ENCODE results near the gene KBTBD8.

The KBTBD8 gene, protein sequence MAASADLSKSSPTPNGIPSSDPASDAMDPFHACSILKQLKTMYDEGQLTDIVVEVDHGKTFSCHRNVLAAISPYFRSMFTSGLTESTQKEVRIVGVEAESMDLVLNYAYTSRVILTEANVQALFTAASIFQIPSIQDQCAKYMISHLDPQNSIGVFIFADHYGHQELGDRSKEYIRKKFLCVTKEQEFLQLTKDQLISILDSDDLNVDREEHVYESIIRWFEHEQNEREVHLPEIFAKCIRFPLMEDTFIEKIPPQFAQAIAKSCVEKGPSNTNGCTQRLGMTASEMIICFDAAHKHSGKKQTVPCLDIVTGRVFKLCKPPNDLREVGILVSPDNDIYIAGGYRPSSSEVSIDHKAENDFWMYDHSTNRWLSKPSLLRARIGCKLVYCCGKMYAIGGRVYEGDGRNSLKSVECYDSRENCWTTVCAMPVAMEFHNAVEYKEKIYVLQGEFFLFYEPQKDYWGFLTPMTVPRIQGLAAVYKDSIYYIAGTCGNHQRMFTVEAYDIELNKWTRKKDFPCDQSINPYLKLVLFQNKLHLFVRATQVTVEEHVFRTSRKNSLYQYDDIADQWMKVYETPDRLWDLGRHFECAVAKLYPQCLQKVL

DNA sequence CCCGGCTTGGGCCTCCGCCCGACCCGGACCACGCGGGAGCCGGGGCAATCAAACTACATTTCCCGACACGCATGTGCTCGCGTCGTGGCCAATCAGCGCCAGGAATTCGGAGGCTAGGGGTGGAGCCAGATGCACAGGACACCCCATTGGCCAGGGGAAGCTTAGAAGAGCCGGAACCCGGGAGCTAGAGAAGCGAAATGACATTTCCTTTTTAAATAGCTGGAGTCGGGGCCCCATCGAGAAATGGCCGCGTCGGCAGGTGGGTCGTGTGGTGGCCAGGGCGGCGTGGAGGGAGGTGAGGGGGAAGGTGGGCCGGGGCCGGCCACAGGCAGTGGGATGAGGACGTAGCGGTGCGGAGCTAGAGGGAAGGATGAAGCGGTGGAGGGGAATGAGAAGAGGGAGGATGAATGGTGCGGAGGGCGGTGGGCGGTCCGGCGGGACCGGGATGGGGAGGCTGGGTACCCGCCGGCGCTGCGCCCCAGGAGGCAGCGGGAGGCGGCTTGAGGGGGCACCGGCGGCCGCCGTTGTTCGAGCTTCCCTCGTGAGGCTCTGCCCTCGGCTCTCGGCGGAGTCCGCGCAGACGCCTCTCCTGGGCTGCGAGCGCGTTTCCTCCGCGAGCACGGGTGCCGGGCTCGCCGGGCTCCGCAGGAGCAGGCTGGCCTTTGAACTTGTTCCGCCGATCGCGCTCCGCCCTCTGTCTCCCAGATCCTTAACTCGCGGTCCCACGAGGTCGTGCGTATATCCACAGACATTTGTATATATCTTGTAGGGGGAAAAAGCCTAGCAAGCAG lies at the start of gene KBTBD8:
Gene KBTBD8, plus strand, starts transcription at position 195 of the 791 bp plus-strand sequence. Its CDS starts 49 bp downstream, at position 244.
- DNase-seq (ENCODE audit: extremely low read depth in 1 of 2, low read depth in 1 of 2) = peak; percentile 24 to 89

DNA sequence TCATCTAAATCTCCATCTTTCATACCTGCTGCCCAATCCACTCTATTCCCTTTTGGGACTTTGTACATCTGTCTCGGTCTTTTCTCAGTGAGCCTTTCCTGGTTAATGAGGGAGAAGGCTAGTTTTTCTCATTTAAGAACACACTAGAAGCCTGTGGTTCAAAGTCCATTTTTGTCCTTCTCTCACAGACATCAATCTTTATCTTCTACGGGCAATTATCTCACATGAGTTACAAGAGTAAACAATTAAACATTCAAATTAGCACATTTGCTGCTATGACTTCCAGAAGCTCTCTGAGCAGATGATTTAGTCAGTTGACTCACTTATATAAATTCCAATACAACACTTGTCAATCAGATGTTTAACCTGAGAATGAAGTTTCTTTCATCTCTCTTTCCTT lies 49.3 kb upstream of the KBTBD8 start:
- DNase-seq (ENCODE audit: extremely low read depth in 1 of 2, low read depth in 1 of 2) = no peak

DNA sequence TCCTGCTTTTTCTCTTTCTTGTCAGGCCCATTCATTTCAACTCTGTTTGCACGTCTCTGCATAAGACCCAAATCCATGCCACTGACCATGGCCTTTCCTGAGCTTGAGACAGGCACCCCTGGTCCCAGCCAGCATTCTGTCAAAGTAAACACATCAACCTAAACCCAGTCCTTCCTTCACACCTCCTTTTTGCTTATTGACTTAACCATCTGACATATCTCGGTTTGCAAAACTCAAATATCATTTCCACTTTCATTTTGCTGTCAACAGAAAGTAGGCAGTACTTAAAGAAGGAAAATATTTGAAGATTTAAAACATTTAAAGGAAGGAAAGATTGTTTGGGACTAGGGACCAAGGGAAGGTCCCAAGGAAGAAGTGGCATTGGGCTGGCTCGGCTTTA lies 48.2 kb upstream of the KBTBD8 start:
- no peak for DNase-seq (ENCODE audit: extremely low read depth in 1 of 2, low read depth in 1 of 2)

DNA sequence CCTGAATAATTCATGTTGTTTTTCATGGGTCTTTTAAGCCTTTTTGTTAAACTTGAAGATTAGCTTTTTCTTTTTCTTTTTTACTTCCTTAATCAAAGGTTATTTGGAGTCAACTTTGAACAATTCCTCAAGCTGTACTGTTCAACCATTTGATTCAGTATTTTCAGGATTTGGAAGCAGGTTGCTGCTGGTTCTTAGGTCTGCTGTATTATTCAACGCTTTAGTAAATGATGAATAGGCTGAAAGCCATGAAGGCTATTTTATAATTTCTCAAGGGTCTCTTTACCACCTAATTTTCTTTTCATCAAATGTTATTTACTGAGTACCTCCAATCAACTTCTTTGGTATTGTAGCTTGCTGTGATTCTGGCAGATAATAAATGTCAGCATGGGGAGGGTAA lies 45.8 kb upstream of the KBTBD8 start:
- DNase-seq (ENCODE audit: extremely low read depth in 1 of 2, low read depth in 1 of 2) = no peak

DNA sequence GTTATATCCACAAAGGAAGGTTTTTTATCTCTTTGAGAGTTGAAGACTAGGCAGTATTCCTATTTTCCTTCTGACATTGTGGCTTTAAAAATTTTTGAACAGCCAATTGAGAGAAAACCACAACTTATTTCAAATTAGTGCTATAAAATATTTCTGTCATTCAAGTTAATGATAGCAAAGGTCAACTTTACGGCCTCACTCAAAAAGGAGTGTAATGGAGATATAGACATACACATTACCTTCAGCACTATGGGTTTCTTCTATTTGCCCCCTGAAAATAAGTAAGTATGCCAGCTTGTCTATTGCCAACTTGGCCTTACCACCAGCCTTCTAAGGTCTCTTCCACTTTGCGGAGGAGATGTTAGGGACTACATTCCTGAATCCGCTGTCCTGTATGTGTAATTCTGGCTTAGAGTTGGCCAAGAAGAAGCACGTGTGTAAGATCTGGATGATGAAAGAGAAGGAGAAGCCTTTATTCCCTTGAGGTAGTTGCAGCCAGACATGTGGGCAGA lies 44.1 kb upstream of the KBTBD8 start:
- no peak for DNase-seq (ENCODE audit: extremely low read depth in 1 of 2, low read depth in 1 of 2)

DNA sequence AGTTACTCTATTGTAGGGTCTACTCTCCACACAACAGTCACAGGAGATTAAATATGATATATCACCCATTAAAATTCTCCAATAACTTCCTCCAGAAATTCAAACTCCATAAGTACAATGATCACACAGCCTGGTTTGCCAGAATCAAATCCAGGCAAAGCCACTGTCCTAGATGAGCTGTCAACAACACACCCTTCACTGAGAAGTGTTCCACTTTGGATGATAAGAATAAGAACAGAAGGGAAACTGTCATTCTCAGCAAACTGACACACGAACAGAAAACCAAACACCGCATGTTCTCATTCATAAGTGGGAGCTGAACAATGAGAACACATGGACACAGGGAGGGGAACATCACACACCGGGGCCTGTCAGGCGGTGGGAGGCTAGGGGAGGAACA lies 41.4 kb upstream of the KBTBD8 start:
- no peak for DNase-seq (ENCODE audit: extremely low read depth in 1 of 2, low read depth in 1 of 2)

DNA sequence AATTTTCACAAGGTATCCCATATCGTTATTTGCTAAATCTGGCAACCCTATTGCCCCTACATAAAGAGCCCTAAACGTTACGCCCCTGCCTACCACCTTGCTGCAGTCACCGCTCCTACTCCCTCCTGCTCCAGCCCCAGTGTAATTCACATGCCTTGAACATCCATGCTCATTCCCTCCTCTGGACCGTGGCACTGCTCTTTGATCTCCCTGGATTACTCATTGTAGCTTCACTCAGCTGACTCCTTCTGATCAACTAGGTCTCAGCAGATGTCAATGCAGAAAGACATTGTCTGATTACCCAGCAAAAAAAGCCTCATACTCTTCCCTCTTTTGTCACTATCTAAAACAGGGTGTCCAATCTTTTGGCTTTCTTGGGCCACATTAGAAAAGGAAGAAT lies 40.7 kb upstream of the KBTBD8 start:
- no peak for DNase-seq (ENCODE audit: extremely low read depth in 1 of 2, low read depth in 1 of 2)

DNA sequence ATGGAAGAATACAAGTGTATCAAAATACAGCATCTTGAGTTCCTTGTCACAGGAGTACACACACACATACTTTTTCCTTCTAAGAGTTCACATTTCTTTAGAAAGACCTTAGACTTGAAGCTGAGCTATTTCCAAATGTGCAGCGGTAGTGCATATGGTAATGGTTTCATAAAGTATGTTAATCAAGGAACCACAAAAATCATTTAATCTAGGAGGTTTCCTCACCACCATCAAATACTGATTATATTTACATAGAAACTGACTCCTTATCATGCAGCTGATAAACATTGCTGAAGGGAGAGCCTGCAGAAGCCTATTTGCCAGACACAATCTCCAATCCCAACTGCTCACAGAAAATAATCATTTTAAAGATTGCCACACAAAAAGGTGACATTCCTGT lies 40.0 kb upstream of the KBTBD8 start:
- DNase-seq (ENCODE audit: extremely low read depth in 1 of 2, low read depth in 1 of 2) = no peak

DNA sequence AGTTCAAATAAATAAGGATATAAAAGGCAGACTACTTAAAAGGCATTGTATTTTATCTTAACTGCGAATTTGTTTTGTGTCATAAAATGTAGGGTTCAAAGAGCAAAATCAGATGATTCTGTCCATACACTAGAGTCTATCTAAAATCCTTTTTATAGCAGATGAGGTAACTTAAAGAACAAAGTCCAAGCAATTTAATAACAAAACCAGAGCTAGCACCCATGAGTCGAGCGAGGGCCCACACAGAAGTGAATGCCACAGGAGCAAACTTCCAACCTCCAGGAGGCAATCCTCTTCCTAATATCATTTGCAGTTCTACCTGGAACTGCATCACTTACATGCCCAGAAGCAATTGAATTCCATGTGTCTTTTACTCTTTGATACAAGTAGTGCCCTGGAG lies 35.4 kb upstream of the KBTBD8 start:
- no peak for DNase-seq (ENCODE audit: extremely low read depth in 1 of 2, low read depth in 1 of 2)

DNA sequence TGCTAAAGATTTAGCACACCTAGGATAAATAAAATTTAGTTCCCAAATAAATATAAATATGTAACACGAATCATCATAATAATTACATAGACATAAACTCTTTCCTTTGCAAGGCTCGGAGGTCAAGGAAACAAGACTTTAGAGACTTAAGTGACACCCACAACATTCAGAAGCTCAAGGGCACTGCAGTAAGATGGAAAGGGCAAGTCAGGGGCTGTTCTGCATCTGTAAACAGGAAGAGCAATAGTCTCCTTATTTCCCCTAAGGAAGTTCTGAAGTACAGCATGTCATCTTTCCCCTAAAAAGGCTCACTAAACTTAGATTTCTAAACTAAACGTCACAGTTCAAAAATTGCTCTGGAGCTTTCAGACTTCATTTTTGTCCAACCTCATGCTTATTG lies 26.9 kb upstream of the KBTBD8 start:
- no peak for DNase-seq (ENCODE audit: extremely low read depth in 1 of 2, low read depth in 1 of 2)

DNA sequence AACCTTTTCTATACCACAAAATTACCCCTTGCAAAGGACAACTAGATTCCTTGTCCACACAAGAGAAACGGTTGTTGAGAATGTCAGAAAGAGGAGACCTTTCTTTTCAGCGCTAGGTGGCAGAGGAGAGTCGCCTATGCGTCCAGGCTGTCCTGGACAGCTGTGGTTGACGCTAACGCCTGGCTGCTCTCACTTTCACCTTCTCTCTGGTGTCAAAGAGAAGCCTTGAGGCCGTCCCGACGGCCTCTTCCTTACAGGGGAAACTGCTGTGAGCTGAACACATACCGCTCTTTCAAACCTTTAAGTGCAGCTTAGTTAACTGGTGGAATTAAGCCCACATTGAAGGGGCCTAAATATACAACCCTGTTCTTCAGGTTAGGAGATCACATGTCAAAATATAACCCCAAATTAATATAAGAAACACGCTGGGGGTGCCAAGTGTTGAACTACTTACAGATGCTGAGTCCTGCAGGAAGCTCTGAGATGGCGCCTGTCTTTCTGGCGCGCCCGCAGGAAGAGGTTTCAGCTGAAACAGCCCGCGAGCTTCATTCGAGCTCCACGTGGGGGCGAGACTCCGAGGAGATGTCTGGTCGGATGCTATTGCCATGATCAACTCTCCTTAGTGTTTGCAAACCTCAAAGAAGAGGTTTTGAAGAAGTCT lies 26.1 kb upstream of the KBTBD8 start:
- peak; percentile 5 to 17 for DNase-seq (ENCODE audit: extremely low read depth in 1 of 2, low read depth in 1 of 2)

DNA sequence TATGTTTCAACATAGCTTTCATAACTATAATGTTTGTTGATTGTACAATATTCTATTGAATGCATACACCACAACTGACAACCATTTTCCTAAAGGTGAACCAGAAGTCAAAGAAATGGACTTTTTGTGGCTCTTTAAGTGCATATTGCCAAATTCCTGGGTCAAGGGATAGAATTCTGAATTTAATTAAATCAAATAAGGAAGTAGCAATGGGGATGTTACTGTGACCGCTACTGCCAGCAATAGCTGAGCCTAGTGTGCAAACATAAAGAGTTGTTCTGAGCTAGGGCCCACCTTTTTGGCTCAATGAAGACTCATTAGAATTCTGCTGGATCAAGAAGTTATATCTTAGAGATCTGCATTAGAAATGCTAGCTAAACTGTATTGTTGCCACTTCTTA lies 17.3 kb upstream of the KBTBD8 start:
- DNase-seq (ENCODE audit: extremely low read depth in 1 of 2, low read depth in 1 of 2) = no peak

DNA sequence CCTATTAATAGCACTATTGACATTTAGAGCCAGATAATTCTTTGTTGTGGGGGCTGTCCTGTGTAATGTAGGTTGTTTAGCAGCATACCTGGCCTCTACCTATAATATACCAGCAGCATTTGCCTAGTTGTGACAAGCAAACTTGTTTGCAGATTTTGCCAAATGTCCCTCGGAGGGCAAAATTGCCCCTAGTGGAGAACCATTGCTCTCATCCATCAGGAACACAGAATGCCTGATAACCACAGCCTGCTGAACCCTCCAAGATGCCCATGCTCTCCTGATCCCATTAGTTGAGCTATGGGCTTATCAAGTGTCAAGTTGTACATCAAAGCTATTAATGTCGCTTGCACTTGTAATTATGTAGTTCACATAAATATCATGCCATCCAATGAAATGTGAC lies 15.0 kb upstream of the KBTBD8 start:
- no peak for DNase-seq (ENCODE audit: extremely low read depth in 1 of 2, low read depth in 1 of 2)

DNA sequence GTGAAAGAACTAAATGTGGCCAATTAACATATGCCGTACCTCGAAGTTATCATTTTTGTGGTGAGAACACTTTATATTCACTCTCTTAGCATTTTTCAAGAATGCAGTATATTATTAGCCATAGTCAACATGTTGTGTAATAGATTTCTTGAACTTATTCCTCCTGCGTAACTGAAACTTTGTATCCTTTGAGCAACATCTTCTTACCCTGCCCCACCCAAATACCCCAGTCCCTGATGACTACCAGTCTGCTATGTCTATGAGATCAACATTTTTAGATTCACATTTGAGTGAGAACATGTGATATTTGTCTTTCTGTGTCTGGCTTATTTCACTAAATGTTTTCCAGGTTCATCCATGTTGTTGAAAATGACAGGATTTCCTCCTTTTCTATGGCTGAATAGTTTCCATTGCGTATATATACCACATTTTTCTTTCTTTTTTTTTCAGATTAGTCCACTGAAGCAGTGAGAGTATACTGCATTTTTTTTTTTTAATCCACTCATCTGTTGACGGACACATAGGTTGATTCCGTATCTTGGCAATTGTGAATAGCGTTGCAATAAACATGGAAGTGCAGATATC lies 12.7 kb upstream of the KBTBD8 start:
- no peak for DNase-seq (ENCODE audit: extremely low read depth in 1 of 2, low read depth in 1 of 2)

DNA sequence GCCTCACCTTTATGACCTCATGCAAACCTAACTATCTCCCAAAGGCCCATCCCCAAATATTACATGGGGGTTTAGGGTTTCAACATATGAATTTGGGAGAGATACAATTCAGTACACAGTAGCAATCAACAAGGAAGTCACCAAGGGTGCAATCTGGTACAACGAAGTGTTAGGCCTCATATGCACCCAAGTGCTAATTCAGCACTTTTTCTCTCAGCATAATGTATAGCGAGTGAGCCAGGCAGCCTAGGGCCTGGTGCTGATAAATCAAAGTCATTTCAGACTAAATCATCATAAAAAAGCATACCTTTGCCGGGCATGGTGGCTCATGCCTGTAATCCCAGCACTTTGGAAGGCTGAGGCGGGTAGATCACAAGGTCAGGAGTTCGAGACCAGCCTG lies 11.7 kb upstream of the KBTBD8 start:
- no peak for DNase-seq (ENCODE audit: extremely low read depth in 1 of 2, low read depth in 1 of 2)

DNA sequence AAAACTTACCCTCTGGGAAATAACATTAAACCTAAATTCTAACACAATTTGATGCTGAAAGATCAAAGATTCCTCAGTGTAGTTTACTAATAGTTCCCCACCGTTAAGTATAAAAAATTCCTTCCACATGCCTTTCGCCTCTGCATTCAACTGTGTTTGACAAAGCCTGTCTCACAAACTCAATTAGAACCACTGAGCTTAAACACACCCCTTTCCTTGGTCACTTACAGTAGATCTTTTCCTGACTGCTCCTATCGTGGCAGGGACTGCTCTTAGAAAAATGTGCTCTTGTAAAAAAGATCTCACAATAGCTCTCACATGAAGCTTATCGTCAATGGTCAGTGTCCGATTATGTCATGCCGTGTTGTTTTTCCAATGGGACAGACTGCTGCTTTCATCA lies 8.9 kb upstream of the KBTBD8 start:
- DNase-seq (ENCODE audit: extremely low read depth in 1 of 2, low read depth in 1 of 2) = no peak

DNA sequence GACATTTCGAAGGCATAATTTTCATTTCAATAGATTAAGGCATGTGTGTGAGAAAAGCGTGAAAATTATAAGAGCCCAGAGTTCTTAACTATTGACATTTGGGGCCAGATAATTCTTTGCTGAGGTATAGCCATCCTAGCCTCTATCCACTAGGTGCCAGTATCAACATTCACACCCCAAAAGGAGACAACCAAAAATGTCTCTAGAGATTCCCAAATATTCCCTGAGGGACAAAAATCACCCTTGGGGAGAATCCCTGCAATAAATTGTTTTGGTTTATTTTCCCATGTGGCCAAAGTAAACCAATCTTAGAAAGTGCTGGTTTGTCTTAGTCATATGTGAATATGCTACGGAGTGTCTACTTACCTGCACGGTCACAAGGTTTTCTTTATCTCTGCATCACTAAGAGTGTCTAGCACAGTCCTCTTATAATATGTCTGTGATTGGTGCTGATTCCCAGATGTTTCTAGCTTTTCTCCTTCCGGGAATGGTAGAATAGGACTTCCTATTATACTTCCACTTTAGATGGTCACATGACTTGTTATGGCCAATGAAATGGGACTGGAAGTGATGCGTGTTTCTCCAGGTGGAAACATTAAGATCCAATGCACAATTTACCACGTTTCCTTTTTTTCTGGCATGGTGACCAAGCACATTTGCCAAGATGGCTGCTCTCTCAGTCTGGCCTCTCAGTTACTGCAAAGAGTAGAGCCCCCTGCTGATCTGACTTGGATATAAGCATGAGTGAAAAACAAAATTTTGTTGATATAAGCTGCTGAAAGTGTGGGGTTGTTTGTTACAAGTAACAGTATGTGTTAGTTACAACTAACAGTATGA lies 8.0 kb upstream of the KBTBD8 start:
- DNase-seq (ENCODE audit: extremely low read depth in 1 of 2, low read depth in 1 of 2) = no peak

DNA sequence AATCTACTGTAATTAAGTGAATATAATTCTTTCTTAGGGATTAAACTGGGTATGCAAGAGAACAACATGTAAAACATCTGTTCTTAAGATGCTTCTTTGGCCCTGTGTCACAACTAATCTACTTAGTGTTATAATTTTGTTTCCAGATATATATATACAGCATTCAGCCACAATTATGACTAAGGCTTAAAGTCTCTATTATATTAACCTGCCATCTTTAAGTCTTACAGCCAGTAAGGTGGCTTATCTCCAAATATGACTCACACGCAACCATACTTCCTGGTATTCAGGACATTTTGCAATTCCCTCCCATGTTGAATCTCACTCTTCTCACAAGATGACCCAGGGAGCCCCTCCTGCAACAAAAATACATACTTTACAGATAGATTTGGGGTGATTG lies 6.6 kb upstream of the KBTBD8 start:
- no peak for DNase-seq (ENCODE audit: extremely low read depth in 1 of 2, low read depth in 1 of 2)

DNA sequence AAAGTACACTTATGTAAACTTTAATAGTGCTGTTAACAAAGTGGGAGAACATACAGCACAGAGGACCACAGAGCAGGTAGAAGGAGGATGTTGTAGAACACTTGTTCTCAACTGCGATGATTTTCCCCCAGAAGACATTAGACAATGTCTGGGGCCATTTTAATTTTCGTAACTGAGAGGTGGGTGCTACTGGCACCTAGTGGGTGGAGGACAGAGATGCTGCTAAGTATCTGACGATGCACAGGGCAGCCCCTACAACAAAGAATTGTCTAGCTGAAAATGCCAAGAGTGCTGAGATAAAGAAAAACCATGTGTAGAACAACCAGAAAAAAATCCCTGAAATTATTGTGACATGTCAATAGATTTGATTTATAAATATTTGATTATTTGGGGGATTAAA lies 5.0 kb upstream of the KBTBD8 start:
- no peak for DNase-seq (ENCODE audit: extremely low read depth in 1 of 2, low read depth in 1 of 2)

DNA sequence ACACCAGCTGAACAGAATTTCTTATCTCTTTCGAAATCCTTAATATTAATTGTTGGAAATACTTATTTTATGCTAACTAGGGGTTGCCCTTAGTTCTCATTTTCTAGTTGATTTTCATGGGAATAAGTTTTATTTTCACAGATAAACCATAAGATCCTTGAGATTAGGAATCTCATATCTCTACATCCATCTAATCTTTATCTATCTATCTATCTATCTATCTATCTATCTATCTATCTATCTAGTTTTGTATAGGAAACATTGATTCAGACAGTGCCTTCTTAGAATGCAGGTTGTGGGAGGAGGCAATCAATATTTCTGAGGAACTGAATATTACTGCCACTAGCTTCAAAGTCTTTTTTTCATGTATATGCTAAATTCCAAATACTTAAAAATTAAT lies 3.5 kb upstream of the KBTBD8 start:
- no peak for DNase-seq (ENCODE audit: extremely low read depth in 1 of 2, low read depth in 1 of 2)

Measured in activated CD8-positive, alpha-beta memory T cell treated with anti-CD3 and anti-CD28 coated beads for 1 hour (primary cell).